OCI-LY7 (cell line): ENCODE measurements around the gene KLK10. TPM values are rescaled to one million over a fixed set of nuclear protein-coding genes. Genes with fewer than 3 reads are reported as not detected.

ENCODE experiments used
- BruUV-seq: library from RNA; stranded (reverse); fragments of 400-500 nt; replicated peaks from 2 replicates; lab custom pipeline; 2021; lab: Mats Ljungman, UMichigan
- CTCF ChIA-PET: fragments of 300-600 bp; sonication (Branson Sonifier 250); formaldehyde crosslinking; loops from one replicate; lab custom pipeline; 2022; ENCODE audit warnings: antibody characterized with exemption; ENCODE audit not compliant: unreplicated experiment; lab: Charles Lee
- POLR2A ChIA-PET: fragments of 300-600 bp; sonication (Branson Sonifier 250); formaldehyde crosslinking; loops from one replicate; lab custom pipeline; 2022; ENCODE audit warnings: antibody characterized with exemption; lab: Charles Lee
- DNase-seq: peaks from one replicate; pipeline ENCODE4 v3.0.0-alpha.2; 2015; ENCODE audit warnings: low spot score
- H2AFZ ChIP-seq: fragments of 200-600 bp; sonication (generic), shearing (Covaris generic); 2 replicates; pipeline ENCODE4 v1.6.1; 2014; ENCODE audit warnings: mild to moderate bottlenecking, antibody characterized with exemption, low read length, moderate library complexity
- H3K27ac ChIP-seq: fragments of 200-600 bp; sonication (generic); 2 replicates; pipeline ENCODE4 v1.5.1; 2014; ENCODE audit warnings: mixed run types, low read depth, mild to moderate bottlenecking, moderate library complexity, low read length, inconsistent platforms; ENCODE audit not compliant: poor library complexity, severe bottlenecking
- H3K36me3 ChIP-seq: fragments of 200-600 bp; sonication (generic); 2 replicates; pipeline ENCODE4 v1.6.1; 2014; ENCODE audit warnings: mild to moderate bottlenecking, antibody characterized with exemption, low read length, moderate library complexity, mixed read lengths; ENCODE audit not compliant: insufficient read depth
- H3K4me1 ChIP-seq: fragments of 200-600 bp; sonication (generic); 2 replicates; pipeline ENCODE4 v1.5.1; 2014; ENCODE audit warnings: mild to moderate bottlenecking, low read length; ENCODE audit not compliant: insufficient read depth, poor library complexity, severe bottlenecking
- H3K4me2 ChIP-seq: fragments of 200-600 bp; sonication (generic); 2 replicates; pipeline ENCODE4 v1.6.1; 2014; ENCODE audit warnings: mild to moderate bottlenecking, low read length
- H3K4me3 ChIP-seq: fragments of 200-600 bp; sonication (generic); 2 replicates; pipeline ENCODE4 v1.5.1; 2014; ENCODE audit warnings: mild to moderate bottlenecking, low read depth, low read length; ENCODE audit not compliant: poor library complexity, severe bottlenecking
- H3K79me2 ChIP-seq: fragments of 200-600 bp; sonication (generic); 2 replicates; pipeline ENCODE4 v1.6.1; 2016; ENCODE audit warnings: low read depth, mild to moderate bottlenecking, low read length, moderate library complexity, mixed read lengths; ENCODE audit not compliant: insufficient read depth
- H3K9me2 ChIP-seq: fragments of 200-600 bp; sonication (generic); 2 replicates; pipeline ENCODE4 v1.6.1; 2016; ENCODE audit warnings: mild to moderate bottlenecking, low read length, mixed read lengths; ENCODE audit not compliant: insufficient read depth
- H3K9me3 ChIP-seq: fragments of 200-600 bp; sonication (generic); 2 replicates; pipeline ENCODE4 v1.6.1; 2014; ENCODE audit warnings: mild to moderate bottlenecking, mixed run types, low read length, mixed read lengths
- H4K20me1 ChIP-seq: fragments of 200-600 bp; sonication (generic); 2 replicates; pipeline ENCODE4 v1.6.1; 2014; ENCODE audit warnings: mild to moderate bottlenecking, antibody characterized with exemption, low read length, moderate library complexity, mixed read lengths; ENCODE audit not compliant: insufficient read depth
- CTCF ChIP-seq: fragments of 200-600 bp; sonication (generic); conservative IDR thresholded peaks from 2 replicates; pipeline ENCODE4 v1.5.1; 2014; ENCODE audit warnings: mild to moderate bottlenecking, antibody characterized with exemption, low read length, moderate library complexity, mixed read lengths
- EZH2phosphoT487 ChIP-seq: fragments of 200-600 bp; sonication (generic); IDR thresholded peaks from 2 replicates; pipeline ENCODE4 v1.6.1; 2018; ENCODE audit warnings: low read depth, borderline replicate concordance, mild to moderate bottlenecking, mixed run types, antibody characterized with exemption, low read length, moderate library complexity, mixed read lengths
- intact Hi-C: fragments of 100-400 bp; cut with micrococcal nuclease; formaldehyde crosslinking; loops from one replicate; pipeline ENCODE4 v1.10.0; 2022; ENCODE audit not compliant: unreplicated experiment
- total RNA-seq, 2 experiments: library from RNA; depleted of rRNA in 1 of 2; stranded (reverse); fragments of >200 nt in 1 of 2; shearing (Covaris generic) in 1 of 2; gene quantifications; 2 replicates each; pipeline ENCODE4 v1.2.3, GENCODE V29; 2014 to 2022

Gene KLK10
- total RNA-seq, 2 experiments from 2014 or later: not detected

GRCh38 chr19:50983625-50984292, 35.8 kb downstream of the KLK10 start, which contains the start of gene KLK7:
Gene KLK7, minus strand, starts transcription at chr19:50983917. Its CDS starts 1,518 bp downstream, at chr19:50982399.
- H3K27ac ChIP-seq: no peak within 1 kb of the TSS
- no peaks in the 10 kb centered on the region for H3K79me2 ChIP-seq
- no peaks in the 10 kb centered on the region for H4K20me1 ChIP-seq
- ChIA-PET CTCF (no interaction called here), POLR2A (no interaction called here)
- H3K36me3 ChIP-seq: no peaks in the 10 kb centered on the region
- H3K9me3 ChIP-seq: no peaks in the 10 kb centered on the region
- H3K4me2 ChIP-seq: no peak within 1 kb of the TSS
- DNase-seq: no peak
- TF ChIP-seq CTCF (no peak), EZH2phosphoT487 (no peak)
- no TSS peak for BruUV-seq
- H2AFZ ChIP-seq: no peak within 1 kb of the TSS
- no peak within 1 kb of the TSS for H3K4me3 ChIP-seq
- no peaks in the 10 kb centered on the region for H3K4me1 ChIP-seq
- H3K9me2 ChIP-seq: no peaks in the 10 kb centered on the region
- intact Hi-C loops: no loop called here

- intact Hi-C loops: no loop called here
- no TSS peak for BruUV-seq
- ChIA-PET CTCF (no interaction called here), POLR2A (no interaction called here)
- Histone ChIP-seq H3K79me2 (no peaks in the 10 kb centered on the region), H3K9me2 (no peaks in the 10 kb centered on the region), H3K27ac (no peak overlapping the region), H4K20me1 (no peaks in the 10 kb centered on the region), H3K4me1 (no peaks in the 10 kb centered on the region), H3K4me3 (no peak overlapping the region), H3K9me3 (no peaks in the 10 kb centered on the region), H3K4me2 (no peak overlapping the region), H2AFZ (no peak overlapping the region), H3K36me3 (no peaks in the 10 kb centered on the region)
- TF ChIP-seq EZH2phosphoT487: no peak
- no peak for TF ChIP-seq CTCF
- no peak for DNase-seq
Observed at GRCh38 chr19:50982186-50982585, 37.3 kb downstream of the KLK10 start.

- Histone ChIP-seq H3K4me2 (no peak overlapping the region), H2AFZ (no peak overlapping the region), H3K27ac (no peak overlapping the region), H3K4me1 (no peaks in the 10 kb centered on the region), H3K36me3 (no peaks in the 10 kb centered on the region), H3K4me3 (no peak overlapping the region), H3K9me3 (no peaks in the 10 kb centered on the region), H3K79me2 (no peaks in the 10 kb centered on the region), H4K20me1 (no peaks in the 10 kb centered on the region), H3K9me2 (no peaks in the 10 kb centered on the region)
- no peak for TF ChIP-seq EZH2phosphoT487
- TF ChIP-seq CTCF: no peak
- CTCF ChIA-PET: no interaction called here
- DNase-seq: no peak
- BruUV-seq: no TSS peak
- intact Hi-C loops: no loop called here
- POLR2A ChIA-PET: no interaction called here
Observed at GRCh38 chr19:50981587-50982146, 37.8 kb downstream of the KLK10 start.
